ENCODE data around the gene SDCBP2. TPM values are rescaled to one million over a fixed set of nuclear protein-coding genes. Genes with fewer than 3 reads are reported as not detected.

SDCBP2 gene
- total and polyA plus RNA-seq, 2 of the 4 experiments (the other 2 are of a cell fraction): 0.54 to 1.3 TPM

- WGBS, 2 experiments (ENCODE audit: extremely low coverage in 2 of 2, insufficient read length in 1 of 2): 80% methylated on average over 2 of the region's 5 CpGs; no CpG with 5 or more reads in 1 of the 2 experiments
- H3K4me3 ChIP-seq (ENCODE audit: insufficient read depth, low read depth, low read length): no peak overlapping the region
- peaks cover 23% of the 10 kb centered on the region for H3K36me3 ChIP-seq (ENCODE audit: control insufficient read depth, insufficient read depth, low read length)
- H3K27me3 ChIP-seq (ENCODE audit: control insufficient read depth, insufficient read depth, low read length): no peaks in the 10 kb centered on the region
- no peak overlapping the region for H4K8ac ChIP-seq (ENCODE audit: low read depth in 2 of 2, low read length in 2 of 2)
- H3K4me1 ChIP-seq (ENCODE audit: control insufficient read depth, insufficient read depth, low read length): peaks cover 2% of the 10 kb centered on the region
- H3K4ac ChIP-seq (ENCODE audit: low read depth, low read length): no peak overlapping the region
- H3K23ac ChIP-seq (ENCODE audit: low read depth, low read length): no peak overlapping the region
- H2AFZ ChIP-seq (replicated peaks; ENCODE audit: low read length, poor library complexity): no peak overlapping the region
- BruUV-seq (replicated peaks): no TSS peak
- H3K18ac ChIP-seq (ENCODE audit: low read depth, low read length): no peak overlapping the region
- in situ Hi-C loops (cut with MboI; ENCODE audit: low sequenced_read_pairs) (no loop called here), intact Hi-C loops (cut with micrococcal nuclease) (no loop called here), dilution Hi-C loops (cut with HindIII; ENCODE audit: low sequenced_read_pairs, unreplicated experiment) (no loop called here)
- no peak overlapping the region for H3K14ac ChIP-seq (replicated peaks; ENCODE audit: low read depth, low read length)
- H2AK5ac ChIP-seq (ENCODE audit: low read depth, low read length): no peak overlapping the region
- no peak overlapping the region for H3K27ac ChIP-seq (ENCODE audit: insufficient read depth, low read length)
- H2BK15ac ChIP-seq (ENCODE audit: low read depth, low read length): no peak overlapping the region
- POLR2A ChIA-PET (ENCODE audit: unreplicated experiment): no interaction called here
- no peak overlapping the region for H3K4me2 ChIP-seq (ENCODE audit: low read depth, low read length)
- CTCF ChIA-PET: no interaction called here
- no peak for ATAC-seq (ENCODE audit: low read depth)
- H3K9me3 ChIP-seq (ENCODE audit: control insufficient read depth, insufficient read depth, low read length): no peaks in the 10 kb centered on the region
- no peak overlapping the region for H4K5ac ChIP-seq (ENCODE audit: low read depth, low read length)
- no peak overlapping the region for H2BK5ac ChIP-seq (ENCODE audit: low read depth, low read length, poor library complexity, severe bottlenecking)
- TF ChIP-seq CEBPB (IDR thresholded peaks at IDR 0.05; ENCODE audit: low read depth, low read length) (no peak), MAFK (IDR thresholded peaks at IDR 0.05; ENCODE audit: low read depth, low read length) (no peak), ELK1 (IDR thresholded peaks at IDR 0.05; ENCODE audit: borderline replicate concordance, low read depth, low read length) (no peak)
- DNase-seq: no peak
- peaks cover 46 to 50% of the 10 kb centered on the region in 2 experiments for H3K79me1 ChIP-seq (ENCODE audit: low read depth in 1 of 2, low read length in 2 of 2)
- H4K91ac ChIP-seq (ENCODE audit: insufficient read depth, low read depth, low read length): no peak overlapping the region
- H2BK120ac ChIP-seq (ENCODE audit: low read depth, low read length): no peak overlapping the region
- peaks cover 16% of the 10 kb centered on the region for H3K9me1 ChIP-seq (ENCODE audit: insufficient read depth, low read length)
- no peak overlapping the region for H2AK9ac ChIP-seq (replicated peaks; ENCODE audit: low read depth, low read length, poor library complexity)
- H2BK20ac ChIP-seq (ENCODE audit: low read depth, low read length): no peak overlapping the region
- no peak overlapping the region for H3K9ac ChIP-seq (ENCODE audit: low read depth, low read length)
- no peak overlapping the region for H3K56ac ChIP-seq (ENCODE audit: extremely low read depth, insufficient read depth, low read length)
- H4K20me1 ChIP-seq (ENCODE audit: insufficient read depth, low read length): peaks cover 10% of the 10 kb centered on the region; the same call in 1 of the 2 replicates
Measured at GRCh38 chr20:1363522-1363921, 34.6 kb upstream of the SDCBP2 start.

Data from IMR-90 (cell line).